Mesothelial cell of epicardium (in vitro differentiated cells): Measurements from ENCODE around the gene FOXO4. TPM values are rescaled to one million over a fixed set of nuclear protein-coding genes. Genes with fewer than 3 reads are reported as not detected.

Source experiments
- DNase-seq, 2 experiments: peaks; one replicate each; pipeline ENCODE4 v3.0.0; 2021; ENCODE audit warnings: low spot score in 2 of 2; ENCODE audit not compliant: unreplicated experiment in 2 of 2
- H3K27ac Mint-ChIP-seq: 2 replicates; pipeline ENCODE4 v1.8.0; 2021; ENCODE audit warnings: mixed read lengths
- H3K27me3 Mint-ChIP-seq: 2 replicates; pipeline ENCODE4 v1.8.0; 2021; ENCODE audit warnings: low read depth, mixed read lengths
- H3K36me3 Mint-ChIP-seq: 2 replicates; pipeline ENCODE4 v1.8.0; 2021; ENCODE audit warnings: mixed read lengths
- H3K4me1 Mint-ChIP-seq: 2 replicates; pipeline ENCODE4 v1.8.0; 2021; ENCODE audit warnings: mixed read lengths
- H3K4me3 Mint-ChIP-seq: 2 replicates; pipeline ENCODE4 v1.8.0; 2021; ENCODE audit warnings: mild to moderate bottlenecking, moderate library complexity, mixed read lengths
- H3K9me3 Mint-ChIP-seq: 2 replicates; pipeline ENCODE4 v1.8.0; 2021; ENCODE audit warnings: mixed read lengths
- total RNA-seq: library from RNA; stranded (reverse); gene quantifications from 3 replicates; pipeline ENCODE4 v1.2.1, GENCODE V29; 2021
- TF ChIP-seq, protein P1 (sequence below): fragments of 200-600 bp; sonication (generic); IDR thresholded peaks from one replicate; pipeline ENCODE4 v1.5.0; 2021; ENCODE audit warnings: antibody characterized with exemption; ENCODE audit not compliant: unreplicated experiment

Gene FOXO4
- total RNA-seq, 1 donor from 2014 or later, result 25.4 TPM

DNA sequence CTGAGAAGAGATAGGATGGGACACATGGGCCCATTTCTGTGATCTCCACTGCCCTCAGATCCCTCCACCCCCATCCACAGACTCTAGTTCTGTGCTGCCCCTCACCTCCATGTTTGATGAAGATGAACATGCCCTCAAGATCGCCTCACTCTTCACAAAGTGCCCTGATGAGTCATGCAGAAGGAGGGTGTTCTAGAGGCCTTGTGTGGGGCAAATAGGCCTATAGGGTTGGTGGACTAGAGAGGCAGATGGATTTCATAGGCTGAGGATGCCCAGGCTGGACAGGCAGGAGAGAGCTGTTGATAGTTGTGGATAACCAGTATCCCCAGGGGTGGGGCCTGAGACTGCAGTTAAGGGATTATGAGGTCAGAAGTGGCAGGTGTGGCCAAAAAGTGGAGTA, 10.8 kb downstream of the FOXO4 start, which contains the start of gene CXorf65:
TSS of gene CXorf65 (minus strand) at position 314 of the 400 bp plus-strand sequence. CDS start at position 130, 184 bp downstream.
- Mint-ChIP-seq H3K9me3 (peaks cover 14% of the 10 kb centered on the region), H3K4me3 (no peak within 1 kb of the TSS), H3K27me3 (no peaks in the 10 kb centered on the region), H3K36me3 (no peaks in the 10 kb centered on the region), H3K27ac (no peak within 1 kb of the TSS), H3K4me1 (peaks cover 37% of the 10 kb centered on the region)
- TF ChIP-seq, protein P1, sequence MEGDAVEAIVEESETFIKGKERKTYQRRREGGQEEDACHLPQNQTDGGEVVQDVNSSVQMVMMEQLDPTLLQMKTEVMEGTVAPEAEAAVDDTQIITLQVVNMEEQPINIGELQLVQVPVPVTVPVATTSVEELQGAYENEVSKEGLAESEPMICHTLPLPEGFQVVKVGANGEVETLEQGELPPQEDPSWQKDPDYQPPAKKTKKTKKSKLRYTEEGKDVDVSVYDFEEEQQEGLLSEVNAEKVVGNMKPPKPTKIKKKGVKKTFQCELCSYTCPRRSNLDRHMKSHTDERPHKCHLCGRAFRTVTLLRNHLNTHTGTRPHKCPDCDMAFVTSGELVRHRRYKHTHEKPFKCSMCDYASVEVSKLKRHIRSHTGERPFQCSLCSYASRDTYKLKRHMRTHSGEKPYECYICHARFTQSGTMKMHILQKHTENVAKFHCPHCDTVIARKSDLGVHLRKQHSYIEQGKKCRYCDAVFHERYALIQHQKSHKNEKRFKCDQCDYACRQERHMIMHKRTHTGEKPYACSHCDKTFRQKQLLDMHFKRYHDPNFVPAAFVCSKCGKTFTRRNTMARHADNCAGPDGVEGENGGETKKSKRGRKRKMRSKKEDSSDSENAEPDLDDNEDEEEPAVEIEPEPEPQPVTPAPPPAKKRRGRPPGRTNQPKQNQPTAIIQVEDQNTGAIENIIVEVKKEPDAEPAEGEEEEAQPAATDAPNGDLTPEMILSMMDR, result no peak
- DNase-seq, result no peak

DNA sequence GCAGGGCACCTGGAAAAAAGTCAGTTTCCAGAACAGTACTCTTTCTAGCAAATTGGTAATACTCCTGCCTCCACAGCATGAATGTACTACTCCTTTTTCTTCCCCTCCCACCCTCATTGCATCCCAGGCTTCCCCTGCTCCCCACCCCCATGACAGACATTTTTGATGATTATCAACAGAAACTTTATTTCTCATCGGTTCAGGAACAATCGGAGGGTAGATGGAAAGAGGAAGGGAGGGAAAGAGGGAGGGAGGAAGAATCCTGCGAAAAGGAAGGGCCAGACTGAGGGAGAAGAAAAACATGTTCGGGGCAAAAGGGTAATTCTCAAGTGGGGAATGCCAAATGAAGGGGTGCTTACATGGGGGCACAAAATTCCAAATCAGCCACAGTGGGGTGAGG, 11.6 kb downstream of the FOXO4 start:
- H3K9me3 Mint-ChIP-seq, result peaks cover 16% of the 10 kb centered on the region
- H3K27me3 Mint-ChIP-seq, result no peaks in the 10 kb centered on the region
- H3K36me3 Mint-ChIP-seq, result no peaks in the 10 kb centered on the region
- peaks cover 37% of the 10 kb centered on the region for H3K4me1 Mint-ChIP-seq
- no peak for DNase-seq
- H3K4me3 Mint-ChIP-seq, result no peak overlapping the region
- H3K27ac Mint-ChIP-seq, result no peak overlapping the region
- TF ChIP-seq, protein P1, result no peak

DNA sequence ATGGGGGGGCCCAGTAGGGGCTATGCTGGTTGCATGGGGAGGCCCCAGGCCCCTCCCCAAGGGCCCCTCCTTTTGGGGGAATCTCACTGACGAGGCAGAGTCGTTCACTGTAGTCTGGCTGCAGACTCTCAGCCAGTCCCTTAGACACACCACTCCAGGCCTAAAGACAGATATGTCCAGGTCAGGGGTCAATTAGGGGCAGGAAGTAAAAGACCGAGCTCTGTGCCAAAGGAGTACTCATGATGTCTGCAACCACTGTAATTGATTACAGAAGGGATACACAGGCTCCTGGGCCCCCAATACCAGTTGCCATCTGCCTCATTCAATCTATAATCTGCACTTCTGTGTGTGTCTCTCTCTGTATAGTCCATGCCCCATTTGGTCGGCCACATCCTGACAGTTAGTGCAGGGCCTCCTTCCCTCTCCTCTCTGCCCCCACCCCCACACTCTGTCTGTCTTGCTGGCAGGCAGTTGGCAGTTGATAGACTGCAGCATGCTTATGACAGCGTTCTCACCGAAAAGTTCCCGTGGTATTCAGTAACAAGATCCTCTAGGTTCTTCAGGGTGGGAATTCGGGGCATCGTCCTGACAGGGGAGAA, 12.2 kb downstream of the FOXO4 start:
- peaks cover 20% of the 10 kb centered on the region for H3K9me3 Mint-ChIP-seq
- DNase-seq, result no peak
- H3K4me3 Mint-ChIP-seq, result no peak overlapping the region
- TF ChIP-seq, protein P1, result no peak
- no peaks in the 10 kb centered on the region for H3K27me3 Mint-ChIP-seq
- H3K4me1 Mint-ChIP-seq, result peaks cover 31% of the 10 kb centered on the region
- H3K27ac Mint-ChIP-seq, result no peak overlapping the region
- H3K36me3 Mint-ChIP-seq, result no peaks in the 10 kb centered on the region

DNA sequence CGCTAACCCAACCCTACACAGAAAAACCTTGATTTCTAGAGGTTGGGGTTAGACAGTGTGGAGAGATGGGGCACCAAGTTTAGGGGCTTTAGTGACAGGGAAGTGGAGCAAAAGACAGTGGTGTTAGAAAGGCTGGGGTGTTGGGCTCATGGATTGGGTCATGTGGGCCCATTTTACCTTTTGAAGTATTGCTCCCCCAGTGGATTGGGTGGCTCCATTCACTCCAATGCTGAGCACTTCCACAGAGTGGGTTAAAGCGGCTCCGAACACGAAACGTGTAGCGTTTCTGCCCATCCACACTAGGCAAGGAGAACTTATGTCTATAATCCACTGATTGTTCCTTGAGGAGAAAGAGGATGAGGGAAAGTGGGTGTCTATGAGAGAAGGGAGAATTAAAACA, 13.4 kb downstream of the FOXO4 start:
- no peak overlapping the region for H3K4me3 Mint-ChIP-seq
- H3K27me3 Mint-ChIP-seq, result no peaks in the 10 kb centered on the region
- H3K27ac Mint-ChIP-seq, result no peak overlapping the region
- DNase-seq, result no peak
- H3K4me1 Mint-ChIP-seq, result peaks cover 20% of the 10 kb centered on the region
- TF ChIP-seq, protein P1, result no peak
- no peaks in the 10 kb centered on the region for H3K36me3 Mint-ChIP-seq
- H3K9me3 Mint-ChIP-seq, result peaks cover 23% of the 10 kb centered on the region

DNA sequence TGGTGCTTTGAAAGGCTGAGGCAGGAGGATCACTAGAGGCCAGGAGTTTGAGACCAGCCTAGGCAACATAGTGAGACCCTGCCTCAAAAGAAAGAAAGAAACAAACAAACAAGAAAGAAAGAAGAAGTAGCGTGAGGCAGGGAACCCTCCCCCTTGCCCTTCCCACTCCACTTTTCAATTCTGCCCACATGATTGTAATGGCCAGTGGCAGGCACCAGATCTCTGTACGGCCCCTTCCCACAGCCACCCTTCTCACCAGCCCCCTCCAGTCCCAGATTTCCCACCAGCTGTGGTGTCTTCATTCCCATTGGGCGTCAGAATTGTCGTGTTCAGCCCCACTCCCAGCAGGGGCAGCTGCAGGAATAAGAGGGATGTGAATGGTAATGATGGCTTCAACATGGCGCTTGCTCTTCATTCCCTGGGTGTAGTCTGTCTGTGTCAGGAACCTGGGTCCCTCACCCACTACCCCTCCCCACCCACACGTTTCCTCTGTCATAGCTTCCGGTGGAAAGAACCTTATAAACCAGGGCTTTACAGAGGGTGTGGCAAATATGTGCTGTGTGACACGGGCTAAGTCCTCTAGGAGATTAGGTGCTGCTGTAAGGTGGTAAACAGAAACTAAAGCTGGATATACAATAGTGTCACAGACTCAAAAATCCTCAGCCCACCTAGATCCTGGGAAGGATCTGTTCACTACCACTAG, 15.6 kb downstream of the FOXO4 start, which contains the start of gene IL2RG:
TSS of gene IL2RG (minus strand) at position 437 of the 703 bp plus-strand sequence. CDS start at position 399, 38 bp downstream.
- Mint-ChIP-seq H3K9me3 (peaks cover 27% of the 10 kb centered on the region), H3K4me3 (no peak within 1 kb of the TSS), H3K27ac (no peak within 1 kb of the TSS), H3K27me3 (no peaks in the 10 kb centered on the region), H3K36me3 (no peaks in the 10 kb centered on the region), H3K4me1 (peaks cover 14% of the 10 kb centered on the region)
- no peak for DNase-seq
- TF ChIP-seq, protein P1, result no peak
